GM12892 (cell line): Measurements from ENCODE around the gene SLC38A3.

Experiments used
- POLR2A ChIP-seq: IDR thresholded peaks from 2 replicates; pipeline ENCODE4 v1.6.1; 2011; ENCODE audit warnings: low read depth, low read length, control low read depth
- TAF1 ChIP-seq: IDR thresholded peaks from 2 replicates; pipeline ENCODE4 v1.6.1; 2011; ENCODE audit warnings: low read depth, mild to moderate bottlenecking, control low read depth, low read length, borderline replicate concordance

DNA sequence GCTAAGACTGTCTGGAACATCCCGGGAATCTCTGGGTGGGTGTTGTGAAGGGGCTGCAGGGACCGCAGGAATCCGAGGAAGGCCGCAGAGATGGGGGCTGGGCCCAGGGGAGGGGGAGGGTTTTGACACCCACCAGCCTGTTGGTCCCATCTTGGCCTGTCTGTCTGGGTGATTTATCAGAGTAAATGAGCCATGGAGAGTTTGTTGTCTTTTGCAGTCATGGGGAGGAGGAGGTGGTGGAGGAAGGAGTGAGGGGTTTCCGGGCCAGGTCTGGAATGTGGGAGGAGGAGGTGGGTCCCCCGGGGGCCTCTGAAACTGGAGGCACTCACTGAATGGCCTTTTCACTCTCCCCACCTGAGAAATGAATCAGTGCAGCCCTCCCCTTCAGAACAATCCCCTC lies 38.5 kb upstream of the SLC38A3 start:
- TF ChIP-seq POLR2A (no peak), TAF1 (no peak)
